A673 (cell line): Measurements from ENCODE around the gene HMG20A. TPM values are rescaled to one million over a fixed set of nuclear protein-coding genes. Genes with fewer than 3 reads are reported as not detected.

ENCODE experiments used
- BruUV-seq: library from RNA; stranded (reverse); fragments of 400-500 nt; replicated peaks from 2 replicates; lab custom pipeline; 2021; lab: Mats Ljungman, UMichigan
- CTCF ChIA-PET: fragments of 300-600 bp; sonication (Branson Sonifier 250); formaldehyde crosslinking; loops from one replicate; lab custom pipeline; 2022; ENCODE audit warnings: antibody characterized with exemption; lab: Charles Lee
- POLR2A ChIA-PET: fragments of 300-600 bp; sonication (Branson Sonifier 250); formaldehyde crosslinking; loops from one replicate; lab custom pipeline; 2022; ENCODE audit warnings: antibody characterized with exemption; ENCODE audit not compliant: low non-redundant PET; lab: Charles Lee
- DNase-seq: peaks from one replicate; pipeline ENCODE4 v3.0.0-alpha.2; 2015; ENCODE audit warnings: low spot score
- H3K27ac ChIP-seq: fragments of 200-600 bp; sonication (generic); 2 replicates; pipeline ENCODE4 v1.5.1; 2016; ENCODE audit warnings: mixed run types, low read depth, mild to moderate bottlenecking, mixed read lengths, antibody characterized with exemption, low read length; ENCODE audit not compliant: poor library complexity, severe bottlenecking
- H3K27me3 ChIP-seq: fragments of 200-600 bp; sonication (generic); replicated peaks from 2 replicates; pipeline ENCODE4 v1.6.1; 2017; ENCODE audit warnings: mixed run types, low read depth, mild to moderate bottlenecking, mixed read lengths, antibody characterized with exemption, low read length; ENCODE audit not compliant: insufficient read depth, poor library complexity
- H3K36me3 ChIP-seq: fragments of 200-600 bp; sonication (generic); 2 replicates; pipeline ENCODE4 v1.6.1; 2016; ENCODE audit warnings: mixed run types, mild to moderate bottlenecking, mixed read lengths, antibody characterized with exemption, low read length; ENCODE audit not compliant: insufficient read depth, poor library complexity, severe bottlenecking
- H3K4me1 ChIP-seq: fragments of 200-600 bp; sonication (generic); 2 replicates; pipeline ENCODE4 v1.6.1; 2017; ENCODE audit warnings: mixed run types, mild to moderate bottlenecking, mixed read lengths, antibody characterized with exemption, low read length; ENCODE audit not compliant: insufficient read depth, poor library complexity, severe bottlenecking
- H3K4me3 ChIP-seq: fragments of 200-600 bp; sonication (generic); 2 replicates; pipeline ENCODE4 v1.5.1; 2016; ENCODE audit warnings: low read depth, mixed run types, mild to moderate bottlenecking, mixed read lengths, low read length; ENCODE audit not compliant: poor library complexity, severe bottlenecking
- H3K9me3 ChIP-seq: fragments of 200-600 bp; sonication (generic); 2 replicates; pipeline ENCODE4 v1.6.1; 2016; ENCODE audit warnings: mixed run types, low read depth, mild to moderate bottlenecking, mixed read lengths, antibody characterized with exemption, low read length; ENCODE audit not compliant: poor library complexity, severe bottlenecking
- CTCF ChIP-seq: fragments of 300-800, 200-600 bp; sonication (generic); conservative IDR thresholded peaks from 2 replicates; pipeline ENCODE4 v1.5.1; 2017; ENCODE audit warnings: low read depth, mild to moderate bottlenecking, antibody characterized with exemption, low read length, moderate library complexity, mixed read lengths
- EZH2 ChIP-seq: fragments of 200-600 bp; sonication (generic); IDR thresholded peaks from 2 replicates; pipeline ENCODE4 v1.6.1; 2017; ENCODE audit warnings: borderline replicate concordance, low read depth, mild to moderate bottlenecking, mixed read lengths, antibody characterized with exemption, low read length; ENCODE audit not compliant: poor library complexity, severe bottlenecking
- intact Hi-C: fragments of 100-400 bp; cut with micrococcal nuclease; formaldehyde crosslinking; loops from one replicate; pipeline ENCODE4 v1.10.0; 2022; ENCODE audit not compliant: unreplicated experiment
- total RNA-seq: library from RNA; stranded (reverse); gene quantifications from 2 replicates; pipeline ENCODE4 v1.2.3, GENCODE V29; 2021

HMG20A gene
- total RNA-seq, 1 experiment from 2014 or later: 43.2 TPM

GRCh38 chr15:77507911-77508310 lies 87.2 kb downstream of the HMG20A start:
- intact Hi-C loops: no loop called here
- Histone ChIP-seq H3K4me3 (no peak overlapping the region), H3K9me3 (no peaks in the 10 kb centered on the region), H3K4me1 (peaks cover 31% of the 10 kb centered on the region), H3K27ac (no peak overlapping the region), H3K27me3 (no peaks in the 10 kb centered on the region), H3K36me3 (no peaks in the 10 kb centered on the region)
- CTCF ChIA-PET: no interaction called here
- no TSS peak for BruUV-seq
- TF ChIP-seq EZH2: no peak
- TF ChIP-seq CTCF: no peak
- POLR2A ChIA-PET: no interaction called here
- no peak for DNase-seq

- POLR2A ChIA-PET: no interaction called here
- no TSS peak for BruUV-seq
Measured at GRCh38 chr15:77508541-77509243, 88.0 kb downstream of the HMG20A start.

More at GRCh38 chr15:77508541-77509243, 88.0 kb downstream of the HMG20A start:
- H3K27me3 ChIP-seq: no peaks in the 10 kb centered on the region
- no peaks in the 10 kb centered on the region for H3K9me3 ChIP-seq
- no peak overlapping the region for H3K27ac ChIP-seq
- TF ChIP-seq CTCF (no peak), EZH2 (no peak)
- no peak overlapping the region for H3K4me3 ChIP-seq
- DNase-seq: no peak
- peaks cover 29% of the 10 kb centered on the region for H3K4me1 ChIP-seq
- CTCF ChIA-PET: no interaction called here
- no peaks in the 10 kb centered on the region for H3K36me3 ChIP-seq
- intact Hi-C loops: no loop called here
